K562 (cell line): ENCODE measurements around the gene DNAJC15. TPM values are rescaled to one million over a fixed set of nuclear protein-coding genes. Genes with fewer than 3 reads are reported as not detected.

Experiments used
- ATAC-seq: fragments of 200-7000 bp; cut with Tn5 transposase; 3 replicates; pipeline ENCODE4 v1.9.1; 2020; ENCODE audit warnings: moderate library complexity
- BruUV-seq: library from RNA; stranded (reverse); fragments of 400-500 nt; replicated peaks from 2 replicates; lab custom pipeline; 2021; lab: Mats Ljungman, UMichigan
- CTCF ChIA-PET: fragments of 300-600 bp; formaldehyde crosslinking; extraction: SDS; loops from one replicate; lab custom pipeline; 2021; ENCODE audit warnings: low intra/inter-chr PET ratio; lab: Yijun Ruan, JAX
- POLR2A ChIA-PET: fragments of 300-600, 350-650 bp; sonication (Branson Sonifier 250); formaldehyde crosslinking; extraction: SDS; loops from one replicate; lab custom pipeline; 2021; ENCODE audit warnings: antibody characterized with exemption, inconsistent platforms; lab: Yijun Ruan, JAX
- DNase-seq, 4 experiments: peaks; one replicate each; pipeline versions ENCODE4 v3.0.0 to v3.0.0-alpha.2; 2011 to 2018; ENCODE audit warnings: low spot score in 3 of 4, mixed read lengths in 3 of 4; ENCODE audit errors: extremely low read depth in 1 of 4
- FAIRE-seq: peaks from 2 replicates; lab custom pipeline; 2011; peaks lifted over from hg19 to GRCh38; lab: Jason Lieb, UNC
- H2AFZ ChIP-seq: 2 replicates; pipeline ENCODE4 v1.6.0; 2011; ENCODE audit warnings: low read depth, low read length, control low read depth, inconsistent platforms
- H3K27ac ChIP-seq: fragments of 200-600 bp; 3 replicates; pipeline ENCODE4 v1.8.0; 2011; ENCODE audit warnings: low read depth, mild to moderate bottlenecking, control low read depth, inconsistent platforms, low read length, moderate library complexity, mixed read lengths; ENCODE audit errors: extremely low read depth
- H3K27me3 ChIP-seq, 2 experiments: fragments of 300-600 bp in 1 of 2; 2 replicates in 1 of 2; 3 replicates in 1 of 2; pipeline versions ENCODE4 v1.6.0 to v1.8.0; 2011; ENCODE audit warnings: inconsistent platforms in 2 of 2, low read length in 2 of 2, mild to moderate bottlenecking in 1 of 2, mixed read lengths in 1 of 2, moderate library complexity in 1 of 2; ENCODE audit not compliant: control insufficient read depth in 2 of 2, insufficient read depth in 2 of 2
- H3K36me3 ChIP-seq: fragments of 300-600 bp; 3 replicates; pipeline ENCODE4 v1.8.0; 2011; ENCODE audit warnings: mild to moderate bottlenecking, low read length, inconsistent platforms; ENCODE audit not compliant: control insufficient read depth, insufficient read depth
- H3K4me1 ChIP-seq, 2 experiments: fragments of 200-600 bp in 1 of 2; replicated peaks in 1 of 2; 2 replicates in 1 of 2; 3 replicates in 1 of 2; pipeline versions ENCODE4 v1.5.1 to v1.8.0; 2011; ENCODE audit warnings: inconsistent platforms in 2 of 2, low read length in 2 of 2, mild to moderate bottlenecking in 1 of 2, mixed read lengths in 1 of 2, moderate library complexity in 1 of 2; ENCODE audit not compliant: control insufficient read depth in 2 of 2, insufficient read depth in 2 of 2
- H3K4me2 ChIP-seq: 2 replicates; pipeline ENCODE4 v1.6.1; 2011; ENCODE audit warnings: low read length, control low read depth, inconsistent platforms, mixed read lengths; ENCODE audit not compliant: insufficient read depth
- H3K4me3 ChIP-seq: fragments of 200-600 bp; sonication (generic), shearing (Covaris generic); 2 replicates; pipeline ENCODE4 v1.5.1; 2016; ENCODE audit warnings: control low read depth, inconsistent platforms
- H3K79me2 ChIP-seq: fragments of 200-600 bp; 3 replicates; pipeline ENCODE4 v1.8.0; 2011; ENCODE audit warnings: low read length, inconsistent platforms; ENCODE audit not compliant: control insufficient read depth, insufficient read depth
- H3K9ac ChIP-seq, 2 experiments: 2 replicates each; pipeline versions ENCODE4 v1.6.0 to v1.6.1; 2011; ENCODE audit warnings: low read depth in 2 of 2, low read length in 2 of 2, control low read depth in 1 of 2, inconsistent platforms in 1 of 2, mild to moderate bottlenecking in 1 of 2, mixed read lengths in 1 of 2; ENCODE audit not compliant: insufficient read depth in 1 of 2
- H3K9me1 ChIP-seq: one replicate; pipeline ENCODE4 v1.6.0; 2011; ENCODE audit warnings: inconsistent platforms, mild to moderate bottlenecking, low read length, moderate library complexity; ENCODE audit not compliant: control insufficient read depth, insufficient read depth
- H3K9me3 ChIP-seq: replicated peaks from 2 replicates; pipeline ENCODE4 v1.5.1; 2011; ENCODE audit warnings: low read depth, low read length, inconsistent platforms; ENCODE audit not compliant: control insufficient read depth, insufficient read depth
- H4K20me1 ChIP-seq: replicated peaks from 2 replicates; pipeline ENCODE4 v1.6.1; 2011; ENCODE audit warnings: low read length, inconsistent platforms, mixed read lengths; ENCODE audit not compliant: control insufficient read depth, insufficient read depth
- BRD9 ChIP-seq: fragments of 450-650 bp; IDR thresholded peaks from 2 replicates; pipeline ENCODE4 v1.6.1; 2018; ENCODE audit warnings: low read depth; ENCODE audit not compliant: partially characterized antibody
- CBX2 ChIP-seq: fragments of 200-600 bp; sonication (generic); IDR thresholded peaks from one replicate; pipeline ENCODE4 v1.6.1; 2012; ENCODE audit warnings: mild to moderate bottlenecking, low read length, inconsistent platforms; ENCODE audit not compliant: insufficient read depth, poor library complexity, severe bottlenecking
- DPF2 ChIP-seq: fragments of 450-650 bp; IDR thresholded peaks from 2 replicates; pipeline ENCODE4 v1.6.1; 2016
- E2F5 ChIP-seq: sonication (generic); formaldehyde crosslinking; IDR thresholded peaks from 2 replicates; pipeline ENCODE4 v1.8.0; 2022; ENCODE audit warnings: mild to moderate bottlenecking, missing genetic modification reagents
- MAZ ChIP-seq, 2 experiments: fragments of 450-650 bp in 1 of 2; sonication (generic) in 1 of 2; formaldehyde crosslinking; IDR thresholded peaks in 1 of 2; conservative IDR thresholded peaks in 1 of 2; 2 replicates each; pipeline versions ENCODE4 v1.4.0 to v1.5.0; 2020; ENCODE audit warnings: mild to moderate bottlenecking in 1 of 2, missing genetic modification reagents in 1 of 2
- RFX7 ChIP-seq: fragments of 250-450 bp; sonication (Bioruptor Pico); IDR thresholded peaks from 2 replicates; pipeline ENCODE4 v1.5.1; 2021; ENCODE audit warnings: mild to moderate bottlenecking
- SIN3A ChIP-seq, 2 experiments: fragments of 150-350 bp in 1 of 2; IDR thresholded peaks; 2 replicates each; pipeline ENCODE4 v1.6.1; 2011 to 2016; ENCODE audit warnings: borderline replicate concordance in 2 of 2, low read depth in 2 of 2, low read length in 2 of 2, mild to moderate bottlenecking in 2 of 2, moderate library complexity in 2 of 2; ENCODE audit not compliant: control insufficient read depth in 1 of 2
- ZNF3 ChIP-seq: fragments of 250-450 bp; sonication (Bioruptor Pico); IDR thresholded peaks from 2 replicates; pipeline ENCODE4 v1.5.0; 2021; ENCODE audit warnings: mild to moderate bottlenecking, moderate library complexity
- ZNF717 ChIP-seq: fragments of 250-450 bp; sonication (Bioruptor Pico); IDR thresholded peaks from 2 replicates; pipeline ENCODE4 v1.5.0; 2021
- ZNF778 ChIP-seq: fragments of 450-650 bp; formaldehyde crosslinking; IDR thresholded peaks from 2 replicates; pipeline ENCODE4 v1.4.0; 2020; ENCODE audit warnings: mild to moderate bottlenecking, moderate library complexity
- WGBS: fragments of 100-300 bp; shearing (Covaris generic); methylation state at CpG from one replicate; pipeline ENCODE4 v1.1.6; 2016; ENCODE audit warnings: low coverage, mixed read lengths; ENCODE audit not compliant: insufficient coverage; ENCODE audit errors: missing lambda C conversion rate; 5-methylcytosine and 5-hydroxymethylcytosine counted together
- in situ Hi-C: fragments of 300-500 bp; cut with MboI; formaldehyde crosslinking; loops from 4 replicates; pipeline ENCODE4 v1.15.0; 2018; ENCODE audit warnings: inconsistent platforms, mixed read lengths
- intact Hi-C: fragments of 100-400 bp; cut with micrococcal nuclease; formaldehyde crosslinking; loops from 2 replicates; pipeline ENCODE4 v1.14.2; 2022
- polyA plus RNA-seq, 8 experiments: library from polyadenylated mRNA; depleted of rRNA in 4 of 8; stranded (reverse) in 5 of 8; unstranded in 3 of 8; fragments of >200 nt; fragmentation: Nextera tagmentation in 2 of 8; fragmentation: Illumina TruSeq in 1 of 8; extraction: Ambion mirVana in 2 of 8; extraction: Trizol in 1 of 8; gene quantifications; 2 replicates each; pipeline versions ENCODE4 v1.2.1 to v1.2.3, GENCODE V29; 2011 to 2014; ENCODE audit warnings: inconsistent platforms in 1 of 8, missing spikeins in 1 of 8
- total RNA-seq, 7 experiments: library from RNA; depleted of rRNA in 6 of 7; stranded (reverse); fragments of >200 nt in 6 of 7; fragmentation: Illumina TruSeq in 2 of 7; extraction: Trizol in 2 of 7; gene quantifications; 2 replicates each; pipeline versions ENCODE4 v1.2.1 to v1.2.3, GENCODE V29; 2011 to 2021; ENCODE audit warnings: low replicate concordance in 1 of 7

DNAJC15 gene
- total and polyA plus RNA-seq, 9 of the 15 experiments (the other 6 are each of a cell fraction or from before 2014, with no cell fraction given), result 0.47 to 3.8 (median 1.0) TPM

DNA sequence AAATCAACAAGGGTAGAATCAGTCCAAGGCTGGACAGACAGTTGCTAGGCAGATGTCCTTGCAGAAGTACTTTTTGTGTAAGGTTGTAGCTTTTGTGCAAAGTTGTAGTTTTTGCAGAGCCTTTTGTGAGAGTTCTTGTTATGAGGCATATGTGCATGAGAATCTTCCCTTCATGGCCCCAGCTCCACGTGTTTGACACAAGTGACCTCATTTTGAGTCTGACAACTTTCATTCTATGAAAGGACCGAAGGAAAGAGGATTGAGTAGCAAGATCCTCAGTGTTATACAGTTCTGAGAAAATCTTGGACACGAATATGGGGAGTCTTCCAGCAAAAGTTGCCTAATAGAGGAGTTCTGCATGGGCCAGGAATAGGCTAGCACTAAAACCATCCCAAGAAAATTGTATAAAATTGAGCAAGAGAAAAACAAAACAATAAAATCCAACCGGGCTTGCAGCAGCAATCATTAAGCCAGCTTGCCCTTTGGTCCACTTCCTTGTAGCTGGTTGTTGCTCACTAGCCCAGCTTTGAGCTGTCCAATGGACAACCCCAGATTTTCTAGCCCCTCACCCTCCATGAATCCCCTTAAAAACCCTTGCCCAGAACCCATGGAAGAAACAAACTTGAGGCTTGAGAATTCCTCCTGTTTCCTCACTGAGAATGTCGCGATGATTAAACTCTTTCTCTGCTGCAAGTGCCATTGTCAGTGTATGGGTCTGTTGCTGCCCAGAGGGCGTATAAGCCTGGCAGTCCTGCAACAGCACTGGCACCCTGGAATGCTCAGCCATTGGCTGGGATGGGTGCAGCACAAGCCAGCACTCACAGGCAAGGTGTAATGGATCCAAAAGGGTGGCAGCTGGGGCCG, 37.8 kb upstream of the DNAJC15 start:
- Histone ChIP-seq H3K27ac (no peak overlapping the region), H3K9ac (no peak overlapping the region)
- no peak for TF ChIP-seq DPF2
- no peak for TF ChIP-seq SIN3A (IDR thresholded peaks at IDR 0.05; ENCODE audit: borderline replicate concordance in 2 of 2, control insufficient read depth in 1 of 2, low read depth in 2 of 2, low read length in 2 of 2)
- TF ChIP-seq ZNF3 (CRISPR knock-in tag), result no peak
- TF ChIP-seq BRD9, result no peak
- TF ChIP-seq E2F5 (CRISPR knock-in tag), result no peak
- no peak for TF ChIP-seq MAZ (CRISPR knock-in tag; conservative IDR thresholded peaks at IDR 0.05 in 1 of 2, IDR thresholded peaks at IDR 0.05 in 1 of 2)
- TF ChIP-seq RFX7, result no peak
- no peak for TF ChIP-seq ZNF717
- TF ChIP-seq CBX2, result no peak
- TF ChIP-seq ZNF778 (CRISPR knock-in tag), result no peak
- TF ChIP-seq, all 486 proteins: peak for 0
- DNase-seq, result no peak
- H3K9me1 ChIP-seq, result no peaks in the 10 kb centered on the region
- no peak for ATAC-seq
- 2% methylated on average over 7 of the region's 8 CpGs for WGBS
- H4K20me1 ChIP-seq, result no peaks in the 10 kb centered on the region
- no peaks in the 10 kb centered on the region for H3K36me3 ChIP-seq
- H3K4me1 ChIP-seq, result no peaks in the 10 kb centered on the region
- no peak overlapping the region for H2AFZ ChIP-seq
- H3K9me3 ChIP-seq, result no peaks in the 10 kb centered on the region
- H3K79me2 ChIP-seq, result no peaks in the 10 kb centered on the region
- no peaks in the 10 kb centered on the region for H3K27me3 ChIP-seq
- in situ Hi-C loops, result no loop called here
- intact Hi-C loops, result no loop called here
- no peak for FAIRE-seq
- no TSS peak for BruUV-seq
- ChIA-PET CTCF (no interaction called here), POLR2A (interaction anchor here (0.9 kb wide), 1 partner anchor 29 kb away, joined by 3 read pairs; no protein-coding TSS in a partner anchor)
- no peak overlapping the region for H3K4me2 ChIP-seq
- H3K4me3 ChIP-seq, result no peak overlapping the region
